ENCODE data around the gene RAPGEF5. TPM values are rescaled to one million over a fixed set of nuclear protein-coding genes. Genes with fewer than 3 reads are reported as not detected.
"Not testable (repeated sequence)": the region's sequence is repeated elsewhere in the genome, so short reads cannot be mapped to it uniquely, and the experiment has no call there.

RAPGEF5 gene
- total RNA-seq, 1 donor from 2014 or later: 65.8 TPM

GRCh38 chr7:22082886-22083703 is 273.9 kb downstream of the RAPGEF5 start:
- H3K36me3 ChIP-seq: no peaks in the 10 kb centered on the region
- H3K9me3 ChIP-seq: no peaks in the 10 kb centered on the region
- intact Hi-C loops (cut with DNase I): loop anchor here (1.0 kb wide), 1 partner anchor 656 kb away; no protein-coding TSS in a partner anchor
- DNase-seq (ENCODE audit: low spot score in 2 of 2): peak; percentile 51 to 95
- H3K4me3 ChIP-seq: peak overlapping the region; percentile 65 to 68
- TF ChIP-seq CTCF (IDR thresholded peaks at IDR 0.05): peak; percentile 94 to 98 (median 97)
- H3K4me1 ChIP-seq: peaks cover 0 to 3% of the 10 kb centered on the region in 2 donors
- no peaks in the 10 kb centered on the region for H3K27me3 ChIP-seq
- peak overlapping the region; percentile 74 to 81 for H3K27ac ChIP-seq

GRCh38 chr7:22082553-22082885 is 274.4 kb downstream of the RAPGEF5 start:
- intact Hi-C loops (cut with DNase I): no loop called here
- no peak for TF ChIP-seq CTCF (IDR thresholded peaks at IDR 0.05)
- Histone ChIP-seq H3K27ac (peak overlapping the region; percentile 74 to 81), H3K9me3 (no peaks in the 10 kb centered on the region), H3K4me1 (peaks cover 0 to 3% of the 10 kb centered on the region in 2 donors), H3K36me3 (no peaks in the 10 kb centered on the region), H3K4me3 (peak overlapping the region; percentile 65 to 68), H3K27me3 (no peaks in the 10 kb centered on the region)
- no peak for DNase-seq (ENCODE audit: low spot score in 2 of 2)

GRCh38 chr7:22080219-22080618 is 276.7 kb downstream of the RAPGEF5 start:
- intact Hi-C loops (cut with DNase I); H3K36me3 ChIP-seq; H3K4me1 ChIP-seq; H3K27ac ChIP-seq; H3K4me3 ChIP-seq; DNase-seq (ENCODE audit: low spot score in 2 of 2); H3K27me3 ChIP-seq; H3K9me3 ChIP-seq: not testable (repeated sequence)

- H3K36me3 ChIP-seq; H3K4me1 ChIP-seq; DNase-seq (ENCODE audit: low spot score in 2 of 2); H3K27ac ChIP-seq; H3K9me3 ChIP-seq; intact Hi-C loops (cut with DNase I); H3K27me3 ChIP-seq; H3K4me3 ChIP-seq: not testable (repeated sequence)
Observed at GRCh38 chr7:22078872-22079271, 278.1 kb downstream of the RAPGEF5 start.

- no peaks in the 10 kb centered on the region for H3K27me3 ChIP-seq
- DNase-seq (ENCODE audit: low spot score in 2 of 2): no peak
- no peaks in the 10 kb centered on the region for H3K4me1 ChIP-seq
- H3K4me3 ChIP-seq: no peak overlapping the region
- intact Hi-C loops (cut with DNase I): no loop called here
- H3K36me3 ChIP-seq: no peaks in the 10 kb centered on the region
- TF ChIP-seq CTCF (IDR thresholded peaks at IDR 0.05): no peak
- H3K9me3 ChIP-seq: no peaks in the 10 kb centered on the region
- no peak overlapping the region for H3K27ac ChIP-seq
Observed at GRCh38 chr7:22075561-22075960, 281.4 kb downstream of the RAPGEF5 start.

- TF ChIP-seq CTCF (IDR thresholded peaks at IDR 0.05): no peak
- no peaks in the 10 kb centered on the region for H3K9me3 ChIP-seq
- no peaks in the 10 kb centered on the region for H3K27me3 ChIP-seq
- H3K36me3 ChIP-seq: no peaks in the 10 kb centered on the region
- intact Hi-C loops (cut with DNase I): no loop called here
- no peak overlapping the region for H3K4me3 ChIP-seq
- no peak overlapping the region for H3K27ac ChIP-seq
- DNase-seq (ENCODE audit: low spot score in 2 of 2): no peak
- H3K4me1 ChIP-seq: no peaks in the 10 kb centered on the region
Observed at GRCh38 chr7:22074897-22075296, 282.1 kb downstream of the RAPGEF5 start.

Other genes with a start within 250 kb of the RAPGEF5 start
- not detected for gene STEAP1B, start 143.0 kb upstream of the RAPGEF5 start, total RNA-seq

Measured in ascending aorta (tissue), 2 donors.